Skin of body (tissue), 2 donors: ENCODE measurements around the gene GALNTL6. TPM values are rescaled to one million over a fixed set of nuclear protein-coding genes. Genes with fewer than 3 reads are reported as not detected.
"Not testable (repeated sequence)": the region's sequence is repeated elsewhere in the genome, so short reads cannot be mapped to it uniquely, and the experiment has no call there.

Source experiments
- DNase-seq: peaks from one replicate; lab custom pipeline; 2025; lab: John Stamatoyannopoulos, UW
- total RNA-seq: library from RNA; depleted of rRNA; stranded (reverse); fragments of >200 nt; gene quantifications from one replicate; pipeline ENCODE4 v1.2.3, GENCODE V29; 2014

Gene GALNTL6
- total RNA-seq, 1 donor from 2014 or later: 0.99 TPM

GRCh38 chr4:173013232-173013930 lies 1200.2 kb downstream of the GALNTL6 start:
- peak; percentile 9 for DNase-seq

DNA sequence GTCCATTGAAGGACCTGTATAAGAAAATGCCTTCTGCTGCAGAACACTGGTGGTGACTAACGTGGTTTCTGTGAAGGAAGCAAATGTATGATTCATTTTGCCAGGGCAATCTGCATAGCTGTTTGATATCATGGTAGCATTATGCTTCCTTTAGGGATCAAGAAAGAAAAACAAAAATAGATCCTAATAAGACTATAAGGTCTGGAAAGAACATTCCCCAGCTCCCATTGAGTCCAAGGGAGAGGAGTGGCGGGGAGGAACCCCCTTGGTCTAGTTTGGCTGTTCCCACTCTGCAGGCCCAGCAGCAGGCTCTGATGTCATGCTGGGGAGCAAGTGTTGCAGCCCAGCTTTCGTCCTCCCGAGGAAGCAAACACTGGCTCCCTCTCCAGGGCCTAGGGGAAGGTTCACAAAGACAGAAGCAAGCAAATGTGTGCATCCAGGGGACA lies 1200.9 kb downstream of the GALNTL6 start:
- DNase-seq: no peak

GRCh38 chr4:173014836-173015235 lies 1201.6 kb downstream of the GALNTL6 start:
- DNase-seq: no peak

DNA sequence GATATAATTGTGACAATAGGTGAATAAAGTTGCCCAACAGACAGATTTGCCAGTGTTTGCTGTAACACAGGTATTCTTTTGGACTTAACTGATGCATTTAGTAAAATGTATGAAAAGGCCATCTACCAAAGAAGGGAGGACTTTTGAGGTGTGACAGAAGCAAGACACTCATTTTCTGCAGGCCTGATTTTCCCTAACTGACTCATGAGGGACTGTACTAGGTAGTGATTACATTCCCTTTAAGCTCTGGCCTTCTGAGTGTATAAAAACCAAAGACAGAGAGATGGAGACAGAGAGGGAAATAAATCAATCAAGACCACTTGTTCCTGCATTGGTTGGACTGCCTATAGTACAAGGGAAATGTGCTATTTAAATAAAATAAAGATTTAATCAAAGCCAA lies 1204.6 kb downstream of the GALNTL6 start:
- no peak for DNase-seq

GRCh38 chr4:173018446-173018845 lies 1205.2 kb downstream of the GALNTL6 start:
- DNase-seq: no peak

GRCh38 chr4:173019664-173020063 lies 1206.5 kb downstream of the GALNTL6 start:
- DNase-seq: no peak

GRCh38 chr4:173021746-173022573 lies 1208.8 kb downstream of the GALNTL6 start:
- not testable (repeated sequence) for DNase-seq

- no peak for DNase-seq
Measured at GRCh38 chr4:173024203-173024602, 1211.0 kb downstream of the GALNTL6 start.

GRCh38 chr4:173025131-173025530 lies 1211.9 kb downstream of the GALNTL6 start:
- peak; percentile 20 for DNase-seq

DNA sequence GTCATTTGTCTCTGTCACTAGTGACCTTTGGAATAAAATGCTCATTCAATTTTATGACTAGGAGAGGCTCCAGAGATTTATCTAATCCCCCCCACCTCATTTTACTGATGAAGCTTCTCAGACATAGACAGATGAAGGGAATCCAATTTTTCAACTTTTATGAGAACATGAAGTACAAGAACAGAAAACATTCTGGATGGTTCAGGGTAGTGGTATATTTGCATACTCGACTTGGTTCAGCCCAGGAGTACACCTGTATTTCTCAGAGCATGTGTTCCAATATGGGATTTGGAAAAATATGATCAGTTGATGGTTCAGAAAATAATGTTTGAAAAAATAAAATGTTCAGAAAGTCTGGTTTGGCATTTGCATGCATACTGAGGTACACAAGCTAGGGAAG lies 1224.0 kb downstream of the GALNTL6 start:
- DNase-seq: no peak

DNA sequence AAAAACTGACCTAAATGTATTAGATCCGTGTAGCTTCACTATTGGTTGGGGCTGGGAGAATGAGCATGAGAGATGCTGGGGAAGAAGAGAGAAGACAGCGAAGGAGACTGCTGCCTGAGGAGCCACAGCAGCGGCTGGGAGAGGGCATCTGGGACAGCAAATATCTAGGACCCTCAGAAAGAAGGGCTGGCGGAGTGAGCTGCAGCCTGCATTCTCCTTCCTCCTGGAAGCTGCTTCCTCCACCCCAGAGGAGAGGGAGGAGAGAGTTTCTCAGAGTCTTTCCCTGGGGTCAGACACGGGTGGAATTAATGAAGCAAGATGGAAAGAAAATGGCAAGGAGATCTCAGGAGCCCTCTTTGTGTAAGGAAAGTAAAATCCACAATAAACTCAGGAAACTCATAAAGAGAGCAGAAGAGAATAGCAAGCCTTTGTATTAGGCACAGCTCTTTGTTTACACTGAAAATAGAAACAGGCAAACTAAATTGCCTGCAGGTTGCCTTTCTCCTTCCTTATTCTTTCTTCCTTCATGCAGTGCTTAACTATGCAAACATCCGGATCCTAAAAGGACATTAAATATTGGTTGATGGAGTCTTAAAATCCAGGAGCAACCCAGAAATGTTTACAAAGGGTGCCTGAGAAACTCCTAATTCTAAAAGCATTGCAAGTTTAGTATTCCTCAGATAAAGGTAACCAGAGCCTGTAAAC lies 1225.1 kb downstream of the GALNTL6 start:
- DNase-seq: no peak

GRCh38 chr4:173039617-173040577 lies 1226.7 kb downstream of the GALNTL6 start:
- DNase-seq: no peak

DNA sequence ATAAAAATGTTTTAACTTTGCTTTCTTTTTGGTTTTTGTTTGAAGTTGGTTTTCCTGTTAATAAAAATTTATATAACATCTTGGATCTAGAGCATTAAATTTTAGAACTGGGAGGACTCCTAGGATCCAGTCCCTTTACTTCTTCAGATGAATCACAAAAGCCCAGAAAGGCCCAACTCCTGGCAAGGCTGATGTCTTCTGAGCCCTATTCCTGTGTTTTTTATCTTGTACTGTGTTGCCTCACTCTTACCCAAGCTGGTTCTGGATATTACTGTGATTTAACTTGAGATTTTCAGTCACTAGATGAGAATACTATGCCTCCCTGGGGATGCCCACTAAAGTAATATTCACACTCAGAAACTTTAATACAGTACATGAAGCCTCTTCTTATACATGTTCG lies 1228.3 kb downstream of the GALNTL6 start:
- no peak for DNase-seq

GRCh38 chr4:173042139-173042538 lies 1228.9 kb downstream of the GALNTL6 start:
- DNase-seq: not testable (repeated sequence)

DNA sequence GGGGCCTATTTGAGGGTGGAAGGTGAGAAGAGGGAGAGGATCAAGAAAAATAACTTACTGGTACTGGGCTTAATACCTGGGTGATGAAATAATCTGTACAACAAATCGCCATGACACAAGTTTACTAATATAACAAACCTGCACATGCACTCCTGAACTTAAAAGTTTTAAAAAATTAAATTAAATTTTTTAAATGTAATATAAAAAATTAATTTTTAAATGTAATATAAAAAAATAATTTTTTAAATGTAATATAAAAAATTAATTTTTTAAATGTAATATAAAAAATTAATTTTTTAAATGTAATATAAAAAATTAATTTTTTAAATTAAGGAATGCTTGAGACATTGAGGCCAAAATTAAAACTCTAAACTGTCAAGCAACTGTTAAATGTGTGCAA lies 1231.1 kb downstream of the GALNTL6 start:
- no peak for DNase-seq

- peak; percentile 9 for DNase-seq
Measured at GRCh38 chr4:173045571-173045970, 1232.4 kb downstream of the GALNTL6 start.

GRCh38 chr4:173046144-173046543 lies 1232.9 kb downstream of the GALNTL6 start:
- DNase-seq: no peak

DNA sequence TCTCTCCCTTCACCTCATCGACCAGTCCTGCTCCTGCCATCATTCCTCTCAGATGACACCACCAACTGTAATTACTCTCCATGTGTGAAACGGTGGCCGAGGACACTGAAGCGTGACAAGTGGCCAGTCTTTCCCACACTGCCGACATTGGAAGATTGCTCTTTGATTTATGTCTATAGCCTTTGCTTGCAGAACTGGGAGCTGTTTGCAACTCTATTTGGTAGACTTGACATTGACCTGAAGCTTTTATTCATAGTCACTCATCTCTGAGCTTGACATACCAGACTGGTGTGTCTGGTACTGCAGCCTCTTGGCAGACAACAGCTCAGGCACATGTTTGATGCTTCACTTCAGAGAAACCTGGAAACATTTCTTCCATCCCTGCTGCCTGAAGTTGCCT lies 1233.6 kb downstream of the GALNTL6 start:
- DNase-seq: no peak

DNA sequence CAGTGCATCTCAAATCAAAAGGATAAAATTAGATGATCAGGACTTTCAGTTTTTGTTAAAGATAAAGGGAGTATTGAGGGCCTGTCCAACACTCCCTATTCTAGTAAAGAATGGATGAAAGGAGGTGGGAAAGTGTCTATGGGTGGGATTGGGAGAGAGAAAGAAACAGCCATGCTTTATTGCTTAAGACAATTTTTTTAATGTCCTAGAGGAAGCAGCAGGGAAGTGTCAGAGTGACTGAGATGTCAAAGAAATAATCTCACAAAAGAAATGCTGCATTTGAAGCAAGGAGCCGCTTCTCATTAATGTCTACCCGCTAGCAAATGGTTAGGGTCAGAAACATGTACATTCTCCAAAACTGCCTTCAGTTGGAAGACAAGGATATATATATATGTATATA lies 1238.0 kb downstream of the GALNTL6 start:
- DNase-seq: no peak

- no peak for DNase-seq
Measured at GRCh38 chr4:173051716-173052115, 1238.5 kb downstream of the GALNTL6 start.

DNA sequence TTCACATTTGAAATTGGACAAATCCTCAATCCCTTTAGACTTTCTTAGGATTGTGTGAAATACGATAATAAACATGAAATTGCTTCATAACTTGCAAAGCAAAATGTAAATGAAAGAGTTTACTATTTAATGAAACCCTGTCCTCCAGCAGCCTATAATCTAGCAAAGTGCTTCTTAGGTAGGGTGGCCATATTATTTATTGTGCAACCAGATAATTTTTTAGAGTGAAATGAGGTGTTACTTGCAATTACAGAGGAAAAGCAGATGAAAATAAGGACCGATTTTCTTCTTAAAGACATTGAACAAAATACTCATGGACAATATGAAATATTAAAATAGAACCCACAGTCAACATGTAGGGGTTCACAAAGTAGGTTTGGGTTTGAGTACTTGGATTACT lies 1239.2 kb downstream of the GALNTL6 start:
- no peak for DNase-seq
